Vagina (tissue), 2 donors: ENCODE measurements around the gene LRRIQ4. TPM values are rescaled to one million over a fixed set of nuclear protein-coding genes. Genes with fewer than 3 reads are reported as not detected.

Experiments
- DNase-seq, 2 donors: peaks; one replicate each; pipeline ENCODE4 v3.0.0-alpha.2; 2017; ENCODE audit errors: extremely low spot score in 2 of 2
- H3K27ac ChIP-seq: fragments of 200-600 bp; sonication (generic); one replicate; pipeline ENCODE4 v1.5.1; 2019
- H3K27me3 ChIP-seq: fragments of 200-600 bp; sonication (generic); one replicate; pipeline ENCODE4 v1.5.1; 2019
- H3K36me3 ChIP-seq, 2 donors: fragments of 200-600 bp; sonication (generic); one replicate each; pipeline ENCODE4 v1.5.1; 2017 to 2019
- H3K4me1 ChIP-seq: fragments of 200-600 bp; sonication (generic); one replicate; pipeline ENCODE4 v1.5.1; 2019
- H3K4me3 ChIP-seq, 2 donors: fragments of 200-600 bp; sonication (generic); 1 replicate in 1 of 2; 2 replicates in 1 of 2; pipeline ENCODE4 v1.5.1; 2016 to 2019
- H3K9me3 ChIP-seq: fragments of 200-600 bp; sonication (generic); one replicate; pipeline ENCODE4 v1.5.1; 2019
- POLR2A ChIP-seq, 2 donors: fragments of 450-650 bp; IDR thresholded peaks; one replicate each; pipeline ENCODE4 v1.6.1; 2017; ENCODE audit warnings: antibody characterized with exemption in 2 of 2, mild to moderate bottlenecking in 2 of 2, moderate library complexity in 2 of 2
- POLR2AphosphoS5 ChIP-seq, 2 donors: sonication (generic); formaldehyde crosslinking; IDR thresholded peaks; one replicate each; pipeline ENCODE4 v1.9.0; 2017; ENCODE audit warnings: antibody characterized with exemption in 2 of 2, mild to moderate bottlenecking in 2 of 2, low read depth in 1 of 2; ENCODE audit not compliant: insufficient read depth in 1 of 2
- intact Hi-C: fragments of 100-400 bp; cut with DNase I; formaldehyde crosslinking; loops from one replicate; pipeline ENCODE4 v1.15.1; 2023
- total RNA-seq: library from RNA; depleted of rRNA; stranded (reverse); fragments of >200 nt; gene quantifications from one replicate; pipeline ENCODE4 v1.2.3, GENCODE V29; 2016
- TF ChIP-seq, protein P1 (sequence below), 3 experiments: fragments of 450-650 bp in 2 of 3; fragments of 200-600 bp in 1 of 3; sonication (generic) in 1 of 3; IDR thresholded peaks; one replicate each; pipeline ENCODE4 v1.5.1; 2017 to 2019; ENCODE audit warnings: antibody characterized with exemption in 3 of 3, mild to moderate bottlenecking in 2 of 3, moderate library complexity in 2 of 3

LRRIQ4 gene
- total RNA-seq, 1 donor from 2014 or later = not detected

DNA sequence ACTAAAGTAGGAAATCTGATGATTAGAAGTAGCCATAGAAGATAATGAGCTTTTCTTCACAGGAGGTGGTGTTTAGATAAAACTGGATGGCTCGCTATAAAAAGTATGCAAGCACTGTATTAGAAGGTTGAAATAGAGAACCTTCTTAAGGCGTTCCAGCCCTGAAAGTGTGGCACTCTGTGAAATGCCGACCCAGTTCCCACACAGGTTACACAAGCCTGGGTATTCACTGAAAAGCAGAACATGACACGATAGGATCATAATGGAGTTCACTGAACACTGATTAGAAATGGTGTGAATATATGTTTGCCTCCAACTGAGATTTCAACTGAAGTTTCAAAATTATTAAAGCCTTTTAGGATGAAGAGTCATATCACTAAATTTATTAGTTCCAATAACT lies 15.0 kb downstream of the LRRIQ4 start:
- H3K36me3 ChIP-seq = no peaks in the 10 kb centered on the region
- DNase-seq = no peak
- no peaks in the 10 kb centered on the region for H3K9me3 ChIP-seq
- TF ChIP-seq, protein P1, sequence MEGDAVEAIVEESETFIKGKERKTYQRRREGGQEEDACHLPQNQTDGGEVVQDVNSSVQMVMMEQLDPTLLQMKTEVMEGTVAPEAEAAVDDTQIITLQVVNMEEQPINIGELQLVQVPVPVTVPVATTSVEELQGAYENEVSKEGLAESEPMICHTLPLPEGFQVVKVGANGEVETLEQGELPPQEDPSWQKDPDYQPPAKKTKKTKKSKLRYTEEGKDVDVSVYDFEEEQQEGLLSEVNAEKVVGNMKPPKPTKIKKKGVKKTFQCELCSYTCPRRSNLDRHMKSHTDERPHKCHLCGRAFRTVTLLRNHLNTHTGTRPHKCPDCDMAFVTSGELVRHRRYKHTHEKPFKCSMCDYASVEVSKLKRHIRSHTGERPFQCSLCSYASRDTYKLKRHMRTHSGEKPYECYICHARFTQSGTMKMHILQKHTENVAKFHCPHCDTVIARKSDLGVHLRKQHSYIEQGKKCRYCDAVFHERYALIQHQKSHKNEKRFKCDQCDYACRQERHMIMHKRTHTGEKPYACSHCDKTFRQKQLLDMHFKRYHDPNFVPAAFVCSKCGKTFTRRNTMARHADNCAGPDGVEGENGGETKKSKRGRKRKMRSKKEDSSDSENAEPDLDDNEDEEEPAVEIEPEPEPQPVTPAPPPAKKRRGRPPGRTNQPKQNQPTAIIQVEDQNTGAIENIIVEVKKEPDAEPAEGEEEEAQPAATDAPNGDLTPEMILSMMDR (IDR thresholded peaks at IDR 0.05) = no peak
- TF ChIP-seq POLR2A (IDR thresholded peaks at IDR 0.05) (no peak), POLR2AphosphoS5 (IDR thresholded peaks at IDR 0.05; ENCODE audit: insufficient read depth in 1 of 2, low read depth in 1 of 2) (no peak)
- H3K27ac ChIP-seq = no peak overlapping the region
- intact Hi-C loops = no loop called here
- no peak overlapping the region for H3K4me3 ChIP-seq
- H3K27me3 ChIP-seq = no peaks in the 10 kb centered on the region
- H3K4me1 ChIP-seq = no peaks in the 10 kb centered on the region

DNA sequence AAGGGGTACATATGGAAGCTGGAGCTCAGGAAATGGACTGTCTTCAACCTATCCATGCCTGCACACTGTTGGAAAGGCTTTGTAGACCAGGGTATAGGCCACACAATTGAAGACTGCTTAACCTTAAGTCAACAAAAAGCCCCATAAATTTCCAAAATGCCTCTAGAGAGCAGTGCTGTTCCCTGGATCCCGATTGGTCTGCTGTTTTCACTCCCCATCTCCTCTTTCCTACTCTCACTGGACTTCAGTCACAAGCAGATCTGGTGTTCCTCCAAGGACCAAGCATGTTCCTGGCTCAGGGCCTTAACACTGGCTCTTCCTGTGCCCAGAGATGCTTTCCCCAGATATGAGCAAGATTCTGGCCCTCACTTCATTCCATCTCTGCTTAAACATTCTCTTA lies 22.9 kb downstream of the LRRIQ4 start:
- TF ChIP-seq POLR2AphosphoS5 (IDR thresholded peaks at IDR 0.05; ENCODE audit: insufficient read depth in 1 of 2, low read depth in 1 of 2) (no peak), POLR2A (IDR thresholded peaks at IDR 0.05) (no peak)
- TF ChIP-seq, protein P1 (IDR thresholded peaks at IDR 0.05) = no peak
- H3K27ac ChIP-seq = no peak overlapping the region
- intact Hi-C loops = no loop called here
- no peaks in the 10 kb centered on the region for H3K9me3 ChIP-seq
- H3K4me1 ChIP-seq = no peaks in the 10 kb centered on the region
- no peak overlapping the region for H3K4me3 ChIP-seq
- H3K36me3 ChIP-seq = no peaks in the 10 kb centered on the region
- no peaks in the 10 kb centered on the region for H3K27me3 ChIP-seq
- DNase-seq = no peak

DNA sequence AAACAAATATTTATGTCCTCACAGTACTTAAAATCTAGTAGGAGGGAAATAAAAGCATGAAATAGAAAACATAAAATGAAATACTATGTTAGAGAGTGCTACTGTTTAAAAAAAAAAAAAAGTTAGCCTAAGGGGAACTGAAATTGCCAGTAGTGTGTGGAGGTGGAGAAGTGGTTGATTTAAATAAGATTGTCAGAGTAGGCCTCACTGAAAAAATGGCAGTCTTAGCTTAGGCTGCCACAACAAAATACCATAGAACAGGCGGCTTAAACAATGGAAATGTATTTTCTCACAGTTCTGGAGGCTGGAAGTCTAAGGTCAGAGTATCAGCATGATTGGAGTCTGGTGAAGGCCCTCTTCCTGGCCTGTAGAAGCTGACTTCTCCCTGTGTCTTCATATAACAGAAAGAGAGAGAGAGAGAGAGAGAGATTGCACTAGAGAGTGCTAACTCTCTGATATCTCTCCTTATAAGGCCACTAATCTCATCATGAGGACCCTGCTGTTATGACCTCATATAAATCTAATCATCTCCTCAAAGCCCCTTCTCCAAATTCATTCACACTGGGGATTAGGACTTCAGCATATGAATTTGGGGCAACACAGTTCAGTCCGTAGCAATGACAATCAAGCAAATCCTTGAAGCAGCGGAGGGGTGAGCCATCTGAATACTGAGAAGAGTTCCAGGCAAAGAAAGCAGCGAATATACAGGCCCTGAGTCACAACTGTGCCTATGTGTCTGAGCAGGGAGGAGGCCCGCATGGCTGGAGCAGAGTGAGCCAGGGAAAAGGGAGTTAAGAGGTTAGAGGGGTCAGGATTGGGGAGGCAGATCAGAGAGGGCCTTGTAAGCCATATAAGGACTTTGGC lies 23.6 kb downstream of the LRRIQ4 start:
- no peak for DNase-seq
- H3K27ac ChIP-seq = no peak overlapping the region
- no peaks in the 10 kb centered on the region for H3K4me1 ChIP-seq
- H3K27me3 ChIP-seq = no peaks in the 10 kb centered on the region
- H3K36me3 ChIP-seq = no peaks in the 10 kb centered on the region
- intact Hi-C loops = no loop called here
- H3K4me3 ChIP-seq = no peak overlapping the region
- TF ChIP-seq POLR2AphosphoS5 (IDR thresholded peaks at IDR 0.05; ENCODE audit: insufficient read depth in 1 of 2, low read depth in 1 of 2) (no peak), POLR2A (IDR thresholded peaks at IDR 0.05) (no peak)
- TF ChIP-seq, protein P1 (IDR thresholded peaks at IDR 0.05) = no peak
- no peaks in the 10 kb centered on the region for H3K9me3 ChIP-seq

DNA sequence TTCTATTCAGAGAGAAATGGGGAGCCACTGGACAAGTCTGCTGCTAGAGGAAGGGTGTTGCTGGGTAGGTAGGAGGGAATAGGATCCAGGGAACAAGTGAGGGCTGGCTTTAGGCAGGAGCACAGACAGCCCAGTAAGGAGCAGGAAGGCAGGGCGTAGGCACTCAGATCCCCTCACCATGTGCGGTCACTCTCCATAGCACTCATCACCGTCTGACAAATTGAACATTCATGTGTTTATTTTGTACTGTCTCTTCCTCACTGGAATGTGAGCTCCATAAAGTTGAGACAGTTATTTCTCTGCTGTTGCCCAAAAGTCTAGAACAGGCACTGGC lies 24.2 kb downstream of the LRRIQ4 start:
- Histone ChIP-seq H3K4me3 (no peak overlapping the region), H3K4me1 (no peaks in the 10 kb centered on the region), H3K27me3 (no peaks in the 10 kb centered on the region), H3K9me3 (no peaks in the 10 kb centered on the region), H3K27ac (no peak overlapping the region), H3K36me3 (no peaks in the 10 kb centered on the region)
- intact Hi-C loops = no loop called here
- DNase-seq = no peak
- no peak for TF ChIP-seq POLR2AphosphoS5 (IDR thresholded peaks at IDR 0.05; ENCODE audit: insufficient read depth in 1 of 2, low read depth in 1 of 2)
- TF ChIP-seq, protein P1 (IDR thresholded peaks at IDR 0.05) = no peak
- TF ChIP-seq POLR2A (IDR thresholded peaks at IDR 0.05) = no peak

DNA sequence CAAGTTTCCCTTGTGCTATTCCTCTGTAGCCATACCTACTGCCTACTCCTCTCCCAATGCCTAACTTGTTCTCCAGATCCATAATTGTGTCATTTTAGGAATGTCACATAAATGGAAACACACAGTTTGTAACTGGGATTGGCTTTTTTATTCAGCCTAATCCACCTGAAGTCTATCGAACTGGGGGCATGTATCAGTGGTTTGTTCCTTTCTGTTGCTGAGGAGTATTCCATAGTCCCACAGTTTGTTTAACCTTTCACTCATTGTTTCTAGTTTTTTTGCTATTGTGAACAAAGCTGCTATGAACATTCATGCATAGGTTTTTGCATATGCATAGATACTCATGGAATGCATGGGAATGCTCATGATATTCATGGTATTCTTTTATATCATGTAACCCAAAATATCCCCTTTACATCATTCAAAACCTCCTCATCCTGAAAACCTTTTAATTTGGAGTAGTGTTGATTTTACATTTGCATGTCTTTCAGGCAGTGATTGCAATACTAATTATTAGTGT lies 25.9 kb downstream of the LRRIQ4 start:
- no peaks in the 10 kb centered on the region for H3K27me3 ChIP-seq
- H3K36me3 ChIP-seq = no peaks in the 10 kb centered on the region
- intact Hi-C loops = no loop called here
- DNase-seq = no peak
- TF ChIP-seq, protein P1 (IDR thresholded peaks at IDR 0.05) = no peak
- TF ChIP-seq POLR2A (IDR thresholded peaks at IDR 0.05) (no peak), POLR2AphosphoS5 (IDR thresholded peaks at IDR 0.05; ENCODE audit: insufficient read depth in 1 of 2, low read depth in 1 of 2) (no peak)
- no peak overlapping the region for H3K4me3 ChIP-seq
- H3K27ac ChIP-seq = no peak overlapping the region
- H3K9me3 ChIP-seq = no peaks in the 10 kb centered on the region
- no peaks in the 10 kb centered on the region for H3K4me1 ChIP-seq
